Measurements from ENCODE around the gene STPG3.
"Not testable (repeated sequence)": the region's sequence is repeated elsewhere in the genome, so short reads cannot be mapped to it uniquely, and the experiment has no call there.

The STPG3 gene

DNA sequence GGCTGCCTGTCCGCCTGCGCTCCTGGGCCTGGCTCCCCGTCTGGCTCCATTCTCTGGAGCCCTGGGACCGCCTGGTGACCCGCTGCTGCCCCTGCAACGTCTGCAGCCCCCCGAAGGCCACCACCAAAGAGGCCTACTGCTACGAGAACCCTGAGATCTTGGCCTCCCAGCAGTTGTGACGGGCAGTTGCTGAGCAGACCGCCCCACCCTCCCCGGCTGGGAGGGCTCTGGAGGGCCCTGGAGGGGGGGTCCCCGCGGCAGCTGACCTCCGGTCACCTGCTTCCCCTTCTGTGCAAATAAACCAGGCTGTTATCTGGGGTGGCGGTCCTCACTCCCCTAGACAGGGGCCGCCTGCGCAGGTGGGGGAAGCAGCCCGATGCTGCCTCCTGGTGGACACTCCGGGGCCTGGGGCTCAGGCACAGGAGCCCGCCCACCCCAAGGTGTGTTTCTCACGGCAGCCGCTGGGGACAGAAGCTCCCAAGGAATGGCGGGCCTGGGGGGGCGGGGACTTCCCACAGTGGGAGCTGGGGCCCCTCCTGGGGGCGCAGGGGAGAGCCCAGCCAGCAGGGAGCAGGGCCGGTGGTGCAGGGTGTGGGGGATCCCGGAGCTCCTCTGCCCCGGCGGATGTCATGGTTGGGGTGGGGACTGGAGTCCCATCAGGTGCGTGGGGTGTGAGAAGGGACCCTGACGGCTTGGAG is 14.7 kb upstream of the STPG3 start:
- peaks cover 9% of the 10 kb centered on the region; the same call in 1 of the 2 replicates for H3F3A ChIP-seq (ENCODE audit: insufficient read depth, low read length)
- H2AFZ ChIP-seq (ENCODE audit: low read length) = no peak overlapping the region
- H3K9me2 ChIP-seq (replicated peaks; ENCODE audit: insufficient read depth, low read length) = no peaks in the 10 kb centered on the region
- H3K27me3 ChIP-seq (replicated peaks; ENCODE audit: insufficient read depth, low read length) = peaks cover 43% of the 10 kb centered on the region
- H3K36me3 ChIP-seq (replicated peaks; ENCODE audit: insufficient read depth, low read length) = no peaks in the 10 kb centered on the region
- no peaks in the 10 kb centered on the region for H4K20me1 ChIP-seq (ENCODE audit: insufficient read depth, low read length)
- DNase-seq = peak; percentile 83
- no peak overlapping the region; the same call in 1 of the 2 replicates for H3K9ac ChIP-seq (ENCODE audit: low read length)
- H3K79me2 ChIP-seq (ENCODE audit: low read length) = peaks cover 14% of the 10 kb centered on the region
- peaks cover 9% of the 10 kb centered on the region; the same call in 1 of the 2 replicates for H3K4me1 ChIP-seq (ENCODE audit: low read length)
- peak overlapping the region; percentile 68 for H3K4me2 ChIP-seq (ENCODE audit: low read depth, low read length)
- no peak overlapping the region; the same call in 1 of the 2 replicates for H3K4me3 ChIP-seq (ENCODE audit: low read length)
- no peak overlapping the region for H3K27ac ChIP-seq (ENCODE audit: low read length)
- H3K9me3 ChIP-seq (replicated peaks; ENCODE audit: insufficient read depth, low read length) = no peaks in the 10 kb centered on the region
- TF ChIP-seq, protein P1, sequence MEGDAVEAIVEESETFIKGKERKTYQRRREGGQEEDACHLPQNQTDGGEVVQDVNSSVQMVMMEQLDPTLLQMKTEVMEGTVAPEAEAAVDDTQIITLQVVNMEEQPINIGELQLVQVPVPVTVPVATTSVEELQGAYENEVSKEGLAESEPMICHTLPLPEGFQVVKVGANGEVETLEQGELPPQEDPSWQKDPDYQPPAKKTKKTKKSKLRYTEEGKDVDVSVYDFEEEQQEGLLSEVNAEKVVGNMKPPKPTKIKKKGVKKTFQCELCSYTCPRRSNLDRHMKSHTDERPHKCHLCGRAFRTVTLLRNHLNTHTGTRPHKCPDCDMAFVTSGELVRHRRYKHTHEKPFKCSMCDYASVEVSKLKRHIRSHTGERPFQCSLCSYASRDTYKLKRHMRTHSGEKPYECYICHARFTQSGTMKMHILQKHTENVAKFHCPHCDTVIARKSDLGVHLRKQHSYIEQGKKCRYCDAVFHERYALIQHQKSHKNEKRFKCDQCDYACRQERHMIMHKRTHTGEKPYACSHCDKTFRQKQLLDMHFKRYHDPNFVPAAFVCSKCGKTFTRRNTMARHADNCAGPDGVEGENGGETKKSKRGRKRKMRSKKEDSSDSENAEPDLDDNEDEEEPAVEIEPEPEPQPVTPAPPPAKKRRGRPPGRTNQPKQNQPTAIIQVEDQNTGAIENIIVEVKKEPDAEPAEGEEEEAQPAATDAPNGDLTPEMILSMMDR (IDR thresholded peaks at IDR 0.05; ENCODE audit: low read length) = peak; percentile 98
- TF ChIP-seq EZH2phosphoT487 (IDR thresholded peaks at IDR 0.05; ENCODE audit: low read length) (no peak), EZH2 (optimal IDR thresholded peaks at IDR 0.05; ENCODE audit: low read depth, low read length) (no peak)

DNA sequence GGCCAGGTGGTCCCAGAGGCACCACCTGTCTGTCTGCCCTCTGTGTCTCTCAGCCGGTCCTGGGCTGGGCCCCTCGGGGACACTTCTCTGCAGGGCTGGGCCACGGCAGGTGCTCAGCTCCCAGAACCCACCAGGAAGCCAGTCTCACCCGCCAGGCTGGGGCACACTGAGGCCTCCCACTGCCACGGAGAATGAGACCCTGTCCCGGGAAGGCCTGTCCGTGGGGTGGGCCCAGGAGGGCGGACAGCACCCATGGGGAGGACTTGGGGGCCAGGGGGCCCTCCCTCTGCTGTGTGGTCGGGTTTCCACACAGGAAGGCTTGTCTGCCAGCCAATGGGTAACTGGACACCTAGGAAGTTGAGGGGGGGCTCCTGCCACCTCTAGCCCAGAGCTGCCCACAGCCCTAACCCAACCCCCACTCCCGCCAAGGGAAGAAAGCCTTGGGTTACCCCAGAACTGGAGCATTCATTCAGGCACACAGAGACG is 14.1 kb upstream of the STPG3 start:
- Histone ChIP-seq H3F3A (ENCODE audit: insufficient read depth, low read length) (peaks cover 9% of the 10 kb centered on the region; the same call in 1 of the 2 replicates), H3K36me3 (replicated peaks; ENCODE audit: insufficient read depth, low read length) (no peaks in the 10 kb centered on the region; the same call in 1 of the 2 replicates), H2AFZ (ENCODE audit: low read length) (no peak overlapping the region), H3K9ac (ENCODE audit: low read length) (no peak overlapping the region; the same call in 1 of the 2 replicates), H3K4me3 (ENCODE audit: low read length) (no peak overlapping the region; the same call in 1 of the 2 replicates), H3K27ac (ENCODE audit: low read length) (no peak overlapping the region), H3K4me1 (ENCODE audit: low read length) (peaks cover 9% of the 10 kb centered on the region; the same call in 1 of the 2 replicates), H4K20me1 (ENCODE audit: insufficient read depth, low read length) (peaks cover 2% of the 10 kb centered on the region), H3K27me3 (replicated peaks; ENCODE audit: insufficient read depth, low read length) (peaks cover 37% of the 10 kb centered on the region), H3K9me3 (replicated peaks; ENCODE audit: insufficient read depth, low read length) (no peaks in the 10 kb centered on the region), H3K4me2 (ENCODE audit: low read depth, low read length) (peak overlapping the region; percentile 68), H3K9me2 (replicated peaks; ENCODE audit: insufficient read depth, low read length) (no peaks in the 10 kb centered on the region), H3K79me2 (ENCODE audit: low read length) (peaks cover 18% of the 10 kb centered on the region)
- no peak for DNase-seq
- TF ChIP-seq EZH2 (optimal IDR thresholded peaks at IDR 0.05; ENCODE audit: low read depth, low read length) (no peak), EZH2phosphoT487 (IDR thresholded peaks at IDR 0.05; ENCODE audit: low read length) (no peak)
- TF ChIP-seq, protein P1 (IDR thresholded peaks at IDR 0.05; ENCODE audit: low read length) = no peak

DNA sequence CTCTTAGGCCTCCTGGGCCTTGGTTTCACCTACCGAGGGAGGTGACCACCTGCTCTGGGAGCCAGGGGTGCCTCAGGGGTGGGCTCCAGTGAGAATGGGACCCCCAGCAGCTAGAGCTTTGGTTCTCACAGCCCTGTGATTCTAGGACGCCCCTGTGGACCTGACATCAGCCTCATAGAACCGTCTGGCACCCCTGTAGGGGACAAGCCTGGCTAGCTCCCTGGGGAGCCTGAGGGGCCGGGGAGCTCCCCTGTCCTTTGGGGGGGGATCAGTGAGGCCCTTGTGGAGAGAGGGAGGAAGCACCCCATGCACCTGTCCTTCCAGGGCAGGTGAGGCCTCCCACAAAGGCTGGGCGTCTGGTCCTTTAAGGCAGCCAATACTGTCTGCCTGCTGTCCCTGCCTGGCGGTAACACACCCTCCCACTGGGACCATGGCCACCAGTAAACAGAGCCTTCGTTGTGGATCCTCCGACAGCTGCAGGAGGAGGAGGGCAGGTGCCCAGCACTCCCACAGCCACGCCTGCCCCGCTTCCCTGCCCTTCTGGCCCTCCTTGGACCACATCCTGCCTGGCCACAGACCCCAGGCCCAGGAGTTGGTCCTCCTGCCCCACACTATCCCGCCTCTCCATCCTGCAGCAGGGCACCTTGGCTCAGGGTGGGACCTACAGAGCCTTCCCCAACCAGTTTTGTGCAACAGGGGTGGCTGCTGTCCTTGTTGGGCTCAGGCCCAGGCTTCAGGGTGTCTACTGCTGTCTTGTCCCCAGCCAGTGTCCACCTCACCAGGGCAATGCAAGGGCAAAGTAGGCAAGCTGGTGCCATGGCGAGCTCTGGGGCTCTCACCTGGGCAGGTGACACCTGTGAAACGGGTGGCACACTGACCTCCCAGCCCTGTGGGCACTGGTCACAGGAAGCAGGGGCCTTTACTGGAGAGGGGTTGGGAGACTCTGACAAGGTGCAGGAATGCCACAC is 13.0 kb upstream of the STPG3 start:
- Histone ChIP-seq H3K9me2 (replicated peaks; ENCODE audit: insufficient read depth, low read length) (no peaks in the 10 kb centered on the region), H4K20me1 (ENCODE audit: insufficient read depth, low read length) (peaks cover 12% of the 10 kb centered on the region), H3K4me1 (ENCODE audit: low read length) (peaks cover 19% of the 10 kb centered on the region; the same call in 1 of the 2 replicates), H2AFZ (ENCODE audit: low read length) (no peak overlapping the region), H3K9me3 (replicated peaks; ENCODE audit: insufficient read depth, low read length) (no peaks in the 10 kb centered on the region), H3K4me2 (ENCODE audit: low read depth, low read length) (no peak overlapping the region), H3K27me3 (replicated peaks; ENCODE audit: insufficient read depth, low read length) (peaks cover 27% of the 10 kb centered on the region), H3F3A (ENCODE audit: insufficient read depth, low read length) (peaks cover 17% of the 10 kb centered on the region; the same call in 1 of the 2 replicates), H3K36me3 (replicated peaks; ENCODE audit: insufficient read depth, low read length) (no peaks in the 10 kb centered on the region; the same call in 1 of the 2 replicates), H3K4me3 (ENCODE audit: low read length) (no peak overlapping the region), H3K27ac (ENCODE audit: low read length) (no peak overlapping the region), H3K9ac (ENCODE audit: low read length) (no peak overlapping the region), H3K79me2 (ENCODE audit: low read length) (peaks cover 29% of the 10 kb centered on the region)
- TF ChIP-seq, protein P1 (IDR thresholded peaks at IDR 0.05; ENCODE audit: low read length) = no peak
- no peak for TF ChIP-seq EZH2 (optimal IDR thresholded peaks at IDR 0.05; ENCODE audit: low read depth, low read length)
- TF ChIP-seq EZH2phosphoT487 (IDR thresholded peaks at IDR 0.05; ENCODE audit: low read length) = no peak
- DNase-seq = no peak

DNA sequence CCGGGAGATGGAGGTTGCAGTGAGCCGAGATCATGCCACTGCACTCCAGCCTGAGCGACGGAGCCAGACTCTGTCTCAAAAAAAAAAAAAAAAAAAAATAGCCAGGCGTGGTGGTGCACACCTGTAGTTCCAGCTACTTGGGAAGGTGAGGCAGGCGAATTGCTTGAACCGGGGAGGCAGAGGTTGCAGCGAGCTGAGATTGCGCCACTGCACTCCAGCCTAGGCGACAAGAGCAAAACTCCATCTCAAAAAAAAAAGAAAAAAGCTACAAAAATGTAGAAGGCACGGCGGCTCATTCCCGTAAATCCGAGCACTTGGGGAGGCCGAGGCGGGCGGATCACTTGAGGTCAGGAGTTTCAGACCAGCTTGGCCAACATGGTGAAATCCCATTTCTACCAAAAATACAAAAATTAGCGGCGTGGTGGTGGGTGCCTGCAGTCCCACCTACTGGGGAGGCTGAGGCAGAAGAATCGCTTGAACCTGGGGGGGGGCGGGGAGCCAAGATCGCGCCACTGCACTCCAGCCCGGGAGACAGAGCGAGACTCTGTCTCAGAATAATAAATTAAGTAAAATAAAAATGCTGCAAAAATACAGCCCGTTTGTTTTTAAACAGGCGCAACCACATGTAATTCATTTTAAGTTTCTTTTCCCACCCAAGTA is 11.4 kb upstream of the STPG3 start:
- DNase-seq; H3K9me2 ChIP-seq (replicated peaks; ENCODE audit: insufficient read depth, low read length); H3K9me3 ChIP-seq (replicated peaks; ENCODE audit: insufficient read depth, low read length); H3K36me3 ChIP-seq (replicated peaks; ENCODE audit: insufficient read depth, low read length): not testable (repeated sequence)
- peaks cover 19% of the 10 kb centered on the region; the same call in 1 of the 2 replicates for H3K4me1 ChIP-seq (ENCODE audit: low read length)
- H3K27me3 ChIP-seq (replicated peaks; ENCODE audit: insufficient read depth, low read length) = peaks cover 15% of the 10 kb centered on the region
- H3F3A ChIP-seq (ENCODE audit: insufficient read depth, low read length) = peaks cover 28% of the 10 kb centered on the region; the same call in 1 of the 2 replicates
- H3K4me2 ChIP-seq (ENCODE audit: low read depth, low read length) = peak overlapping the region; percentile 83
- peaks cover 16% of the 10 kb centered on the region for H4K20me1 ChIP-seq (ENCODE audit: insufficient read depth, low read length)
- H3K9ac ChIP-seq (ENCODE audit: low read length) = peak overlapping the region; percentile 83
- peak overlapping the region; percentile 93 for H3K4me3 ChIP-seq (ENCODE audit: low read length)
- H3K79me2 ChIP-seq (ENCODE audit: low read length) = peaks cover 31% of the 10 kb centered on the region
- peak overlapping the region; percentile 92; the same call in 1 of the 2 replicates for H3K27ac ChIP-seq (ENCODE audit: low read length)
- peak overlapping the region; percentile 86 for H2AFZ ChIP-seq (ENCODE audit: low read length)

All from MM.1S (cell line).